ENCODE data around the gene KRTAP10-7. TPM values are rescaled to one million over a fixed set of nuclear protein-coding genes. Genes with fewer than 3 reads are reported as not detected.

The KRTAP10-7 gene
- total and polyA plus RNA-seq, 2 experiments from 2014 or later = not detected

DNA sequence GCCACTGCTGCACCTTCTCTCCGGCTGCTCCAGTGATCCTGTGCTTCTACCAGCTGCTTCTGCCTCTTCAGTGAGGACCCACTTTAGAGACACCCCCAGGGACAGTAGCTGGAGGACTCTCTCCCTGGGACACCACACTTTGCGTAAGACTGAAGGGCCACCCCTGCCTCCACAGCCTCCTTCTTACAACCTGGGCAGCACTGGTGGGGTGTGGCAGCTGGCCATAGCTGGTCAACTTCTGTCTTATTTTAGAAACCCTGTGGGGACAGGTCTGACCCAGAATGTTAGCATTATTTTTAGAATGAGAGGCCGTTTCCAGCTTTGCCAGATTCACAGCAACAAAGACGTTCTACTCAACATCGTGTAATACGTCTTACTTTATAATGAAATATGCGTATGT is 25.4 kb downstream of the KRTAP10-7 start:
- Histone ChIP-seq H3K4me2 (no peak overlapping the region), H3F3A (replicated peaks; ENCODE audit: low read depth) (no peaks in the 10 kb centered on the region), H3K4me3 (no peak overlapping the region), H2AFZ (no peak overlapping the region), H3K36me3 (ENCODE audit: insufficient read depth) (no peaks in the 10 kb centered on the region; the same call in 1 of the 2 replicates), H3K79me2 (replicated peaks; ENCODE audit: insufficient read depth) (no peaks in the 10 kb centered on the region), H4K20me1 (replicated peaks; ENCODE audit: insufficient read depth) (no peaks in the 10 kb centered on the region), H3K27ac (ENCODE audit: low read depth) (no peak overlapping the region), H3K9me2 (ENCODE audit: insufficient read depth) (no peaks in the 10 kb centered on the region), H3K27me3 (ENCODE audit: insufficient read depth) (no peaks in the 10 kb centered on the region), H3K4me1 (ENCODE audit: insufficient read depth) (no peaks in the 10 kb centered on the region)
- ATAC-seq (no peak), DNase-seq (ENCODE audit: low spot score) (no peak)
- TF ChIP-seq, protein P1, sequence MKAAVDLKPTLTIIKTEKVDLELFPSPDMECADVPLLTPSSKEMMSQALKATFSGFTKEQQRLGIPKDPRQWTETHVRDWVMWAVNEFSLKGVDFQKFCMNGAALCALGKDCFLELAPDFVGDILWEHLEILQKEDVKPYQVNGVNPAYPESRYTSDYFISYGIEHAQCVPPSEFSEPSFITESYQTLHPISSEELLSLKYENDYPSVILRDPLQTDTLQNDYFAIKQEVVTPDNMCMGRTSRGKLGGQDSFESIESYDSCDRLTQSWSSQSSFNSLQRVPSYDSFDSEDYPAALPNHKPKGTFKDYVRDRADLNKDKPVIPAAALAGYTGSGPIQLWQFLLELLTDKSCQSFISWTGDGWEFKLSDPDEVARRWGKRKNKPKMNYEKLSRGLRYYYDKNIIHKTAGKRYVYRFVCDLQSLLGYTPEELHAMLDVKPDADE (IDR thresholded peaks at IDR 0.05) = no peak
- TF ChIP-seq EZH2phosphoT487 (IDR thresholded peaks at IDR 0.05; ENCODE audit: unreplicated experiment) = no peak
- TF ChIP-seq, protein P2, sequence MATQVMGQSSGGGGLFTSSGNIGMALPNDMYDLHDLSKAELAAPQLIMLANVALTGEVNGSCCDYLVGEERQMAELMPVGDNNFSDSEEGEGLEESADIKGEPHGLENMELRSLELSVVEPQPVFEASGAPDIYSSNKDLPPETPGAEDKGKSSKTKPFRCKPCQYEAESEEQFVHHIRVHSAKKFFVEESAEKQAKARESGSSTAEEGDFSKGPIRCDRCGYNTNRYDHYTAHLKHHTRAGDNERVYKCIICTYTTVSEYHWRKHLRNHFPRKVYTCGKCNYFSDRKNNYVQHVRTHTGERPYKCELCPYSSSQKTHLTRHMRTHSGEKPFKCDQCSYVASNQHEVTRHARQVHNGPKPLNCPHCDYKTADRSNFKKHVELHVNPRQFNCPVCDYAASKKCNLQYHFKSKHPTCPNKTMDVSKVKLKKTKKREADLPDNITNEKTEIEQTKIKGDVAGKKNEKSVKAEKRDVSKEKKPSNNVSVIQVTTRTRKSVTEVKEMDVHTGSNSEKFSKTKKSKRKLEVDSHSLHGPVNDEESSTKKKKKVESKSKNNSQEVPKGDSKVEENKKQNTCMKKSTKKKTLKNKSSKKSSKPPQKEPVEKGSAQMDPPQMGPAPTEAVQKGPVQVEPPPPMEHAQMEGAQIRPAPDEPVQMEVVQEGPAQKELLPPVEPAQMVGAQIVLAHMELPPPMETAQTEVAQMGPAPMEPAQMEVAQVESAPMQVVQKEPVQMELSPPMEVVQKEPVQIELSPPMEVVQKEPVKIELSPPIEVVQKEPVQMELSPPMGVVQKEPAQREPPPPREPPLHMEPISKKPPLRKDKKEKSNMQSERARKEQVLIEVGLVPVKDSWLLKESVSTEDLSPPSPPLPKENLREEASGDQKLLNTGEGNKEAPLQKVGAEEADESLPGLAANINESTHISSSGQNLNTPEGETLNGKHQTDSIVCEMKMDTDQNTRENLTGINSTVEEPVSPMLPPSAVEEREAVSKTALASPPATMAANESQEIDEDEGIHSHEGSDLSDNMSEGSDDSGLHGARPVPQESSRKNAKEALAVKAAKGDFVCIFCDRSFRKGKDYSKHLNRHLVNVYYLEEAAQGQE (IDR thresholded peaks at IDR 0.05; ENCODE audit: unreplicated experiment) = no peak
- peaks cover 7% of the 10 kb centered on the region for H3K27me3 Mint-ChIP-seq (ENCODE audit: insufficient read depth, low read depth, poor library complexity)
- H3K9me3 Mint-ChIP-seq = peaks cover 37% of the 10 kb centered on the region
- H3K27ac Mint-ChIP-seq = no peak overlapping the region
- no peak overlapping the region for H3K4me3 Mint-ChIP-seq
- H3K4me1 Mint-ChIP-seq = no peaks in the 10 kb centered on the region
- peaks cover 18% of the 10 kb centered on the region for H3K36me3 Mint-ChIP-seq (ENCODE audit: low read depth)

DNA sequence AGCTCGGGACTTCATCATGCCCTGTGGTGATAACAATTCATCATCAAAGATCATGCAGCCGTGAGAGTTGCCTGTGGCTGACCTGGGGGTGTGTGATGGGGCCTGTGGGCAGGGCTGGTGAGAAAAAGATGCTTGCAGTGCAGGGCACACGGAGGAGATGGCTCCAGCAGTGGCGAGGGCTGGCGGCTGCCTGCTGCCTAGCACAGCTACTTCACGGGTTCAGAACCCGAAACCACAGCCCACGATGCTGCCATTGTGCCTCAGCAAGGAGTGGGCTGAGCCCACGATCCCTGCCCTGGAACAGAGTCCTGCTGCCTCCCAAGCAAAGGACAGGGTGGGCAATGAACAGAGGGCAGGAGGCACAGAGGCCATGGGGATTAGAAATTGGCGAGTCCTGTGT is 25.9 kb downstream of the KRTAP10-7 start:
- Mint-ChIP-seq H3K27me3 (ENCODE audit: insufficient read depth, low read depth, poor library complexity) (peaks cover 7% of the 10 kb centered on the region), H3K4me3 (no peak overlapping the region), H3K27ac (no peak overlapping the region), H3K9me3 (peaks cover 40% of the 10 kb centered on the region), H3K4me1 (no peaks in the 10 kb centered on the region), H3K36me3 (ENCODE audit: low read depth) (peaks cover 20% of the 10 kb centered on the region)
- H3K9me2 ChIP-seq (ENCODE audit: insufficient read depth) = no peaks in the 10 kb centered on the region
- no peak overlapping the region for H3K4me2 ChIP-seq
- ATAC-seq (no peak), DNase-seq (ENCODE audit: low spot score) (no peak)
- no peak overlapping the region for H3K4me3 ChIP-seq
- no peaks in the 10 kb centered on the region for H4K20me1 ChIP-seq (replicated peaks; ENCODE audit: insufficient read depth)
- H3K4me1 ChIP-seq (ENCODE audit: insufficient read depth) = no peaks in the 10 kb centered on the region
- H3K27me3 ChIP-seq (ENCODE audit: insufficient read depth) = no peaks in the 10 kb centered on the region
- no peaks in the 10 kb centered on the region for H3K79me2 ChIP-seq (replicated peaks; ENCODE audit: insufficient read depth)
- no peak overlapping the region for H2AFZ ChIP-seq
- no peaks in the 10 kb centered on the region; the same call in 1 of the 2 replicates for H3K36me3 ChIP-seq (ENCODE audit: insufficient read depth)
- no peaks in the 10 kb centered on the region for H3F3A ChIP-seq (replicated peaks; ENCODE audit: low read depth)
- H3K27ac ChIP-seq (ENCODE audit: low read depth) = no peak overlapping the region
- TF ChIP-seq STAT1 (IDR thresholded peaks at IDR 0.05; ENCODE audit: unreplicated experiment) (no peak), NANOG (IDR thresholded peaks at IDR 0.05; ENCODE audit: borderline replicate concordance) (no peak), CREB1 (CRISPR knock-in tag; IDR thresholded peaks at IDR 0.05; ENCODE audit: low read depth) (no peak), JUNB (IDR thresholded peaks at IDR 0.05; ENCODE audit: unreplicated experiment) (no peak)
- TF ChIP-seq, protein P3, sequence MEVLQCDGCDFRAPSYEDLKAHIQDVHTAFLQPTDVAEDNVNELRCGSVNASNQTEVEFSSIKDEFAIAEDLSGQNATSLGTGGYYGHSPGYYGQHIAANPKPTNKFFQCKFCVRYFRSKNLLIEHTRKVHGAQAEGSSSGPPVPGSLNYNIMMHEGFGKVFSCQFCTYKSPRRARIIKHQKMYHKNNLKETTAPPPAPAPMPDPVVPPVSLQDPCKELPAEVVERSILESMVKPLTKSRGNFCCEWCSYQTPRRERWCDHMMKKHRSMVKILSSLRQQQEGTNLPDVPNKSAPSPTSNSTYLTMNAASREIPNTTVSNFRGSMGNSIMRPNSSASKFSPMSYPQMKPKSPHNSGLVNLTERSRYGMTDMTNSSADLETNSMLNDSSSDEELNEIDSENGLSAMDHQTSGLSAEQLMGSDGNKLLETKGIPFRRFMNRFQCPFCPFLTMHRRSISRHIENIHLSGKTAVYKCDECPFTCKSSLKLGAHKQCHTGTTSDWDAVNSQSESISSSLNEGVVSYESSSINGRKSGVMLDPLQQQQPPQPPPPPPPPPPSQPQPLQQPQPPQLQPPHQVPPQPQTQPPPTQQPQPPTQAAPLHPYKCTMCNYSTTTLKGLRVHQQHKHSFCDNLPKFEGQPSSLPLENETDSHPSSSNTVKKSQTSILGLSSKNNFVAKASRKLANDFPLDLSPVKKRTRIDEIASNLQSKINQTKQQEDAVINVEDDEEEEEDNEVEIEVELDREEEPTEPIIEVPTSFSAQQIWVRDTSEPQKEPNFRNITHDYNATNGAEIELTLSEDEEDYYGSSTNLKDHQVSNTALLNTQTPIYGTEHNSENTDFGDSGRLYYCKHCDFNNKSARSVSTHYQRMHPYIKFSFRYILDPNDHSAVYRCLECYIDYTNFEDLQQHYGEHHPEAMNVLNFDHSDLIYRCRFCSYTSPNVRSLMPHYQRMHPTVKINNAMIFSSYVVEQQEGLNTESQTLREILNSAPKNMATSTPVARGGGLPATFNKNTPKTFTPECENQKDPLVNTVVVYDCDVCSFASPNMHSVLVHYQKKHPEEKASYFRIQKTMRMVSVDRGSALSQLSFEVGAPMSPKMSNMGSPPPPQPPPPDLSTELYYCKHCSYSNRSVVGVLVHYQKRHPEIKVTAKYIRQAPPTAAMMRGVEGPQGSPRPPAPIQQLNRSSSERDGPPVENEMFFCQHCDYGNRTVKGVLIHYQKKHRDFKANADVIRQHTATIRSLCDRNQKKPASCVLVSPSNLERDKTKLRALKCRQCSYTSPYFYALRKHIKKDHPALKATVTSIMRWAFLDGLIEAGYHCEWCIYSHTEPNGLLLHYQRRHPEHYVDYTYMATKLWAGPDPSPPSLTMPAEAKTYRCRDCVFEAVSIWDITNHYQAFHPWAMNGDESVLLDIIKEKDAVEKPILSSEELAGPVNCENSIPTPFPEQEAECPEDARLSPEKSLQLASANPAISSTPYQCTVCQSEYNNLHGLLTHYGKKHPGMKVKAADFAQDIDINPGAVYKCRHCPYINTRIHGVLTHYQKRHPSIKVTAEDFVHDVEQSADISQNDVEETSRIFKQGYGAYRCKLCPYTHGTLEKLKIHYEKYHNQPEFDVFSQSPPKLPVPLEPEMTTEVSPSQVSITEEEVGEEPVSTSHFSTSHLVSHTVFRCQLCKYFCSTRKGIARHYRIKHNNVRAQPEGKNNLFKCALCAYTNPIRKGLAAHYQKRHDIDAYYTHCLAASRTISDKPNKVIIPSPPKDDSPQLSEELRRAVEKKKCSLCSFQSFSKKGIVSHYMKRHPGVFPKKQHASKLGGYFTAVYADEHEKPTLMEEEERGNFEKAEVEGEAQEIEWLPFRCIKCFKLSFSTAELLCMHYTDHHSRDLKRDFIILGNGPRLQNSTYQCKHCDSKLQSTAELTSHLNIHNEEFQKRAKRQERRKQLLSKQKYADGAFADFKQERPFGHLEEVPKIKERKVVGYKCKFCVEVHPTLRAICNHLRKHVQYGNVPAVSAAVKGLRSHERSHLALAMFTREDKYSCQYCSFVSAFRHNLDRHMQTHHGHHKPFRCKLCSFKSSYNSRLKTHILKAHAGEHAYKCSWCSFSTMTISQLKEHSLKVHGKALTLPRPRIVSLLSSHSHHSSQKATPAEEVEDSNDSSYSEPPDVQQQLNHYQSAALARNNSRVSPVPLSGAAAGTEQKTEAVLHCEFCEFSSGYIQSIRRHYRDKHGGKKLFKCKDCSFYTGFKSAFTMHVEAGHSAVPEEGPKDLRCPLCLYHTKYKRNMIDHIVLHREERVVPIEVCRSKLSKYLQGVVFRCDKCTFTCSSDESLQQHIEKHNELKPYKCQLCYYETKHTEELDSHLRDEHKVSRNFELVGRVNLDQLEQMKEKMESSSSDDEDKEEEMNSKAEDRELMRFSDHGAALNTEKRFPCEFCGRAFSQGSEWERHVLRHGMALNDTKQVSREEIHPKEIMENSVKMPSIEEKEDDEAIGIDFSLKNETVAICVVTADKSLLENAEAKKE (CRISPR knock-in tag; IDR thresholded peaks at IDR 0.05) = no peak
- TF ChIP-seq, protein P1 (IDR thresholded peaks at IDR 0.05) = no peak
